H1 (cell line): Measurements from ENCODE around the gene ADH1C. TPM values are rescaled to one million over a fixed set of nuclear protein-coding genes. Genes with fewer than 3 reads are reported as not detected.

Experiments
- KDM1A ChIP-seq: fragments of 200-600, 300-600 bp; sonication (generic); IDR thresholded peaks from 2 replicates; pipeline ENCODE4 v1.7.1; 2016; ENCODE audit warnings: mild to moderate bottlenecking, low read length, borderline replicate concordance
- polyA plus RNA-seq, 7 experiments: library from polyadenylated mRNA; depleted of rRNA in 3 of 7; stranded (reverse) in 5 of 7; unstranded in 2 of 7; fragments of >200 nt in 5 of 7; fragments of 200-250 nt in 2 of 7; gene quantifications; 1 replicate in 5 of 7; 2 replicates in 1 of 7; 4 replicates in 1 of 7; pipeline versions ENCODE4 v1.2.1 to v1.2.3, GENCODE V29; 2011 to 2013; ENCODE audit warnings: missing spikeins in 2 of 7, mixed read lengths in 2 of 7
- total RNA-seq: library from RNA; stranded (reverse); fragmentation: NEBNext Ultra II Directional; extraction: Animal tissue kit (Norgen Biotek cat#: 25700); gene quantifications from 2 replicates; pipeline ENCODE4 v1.2.1, GENCODE V29; 2021
- TF ChIP-seq, protein P1 (sequence below): IDR thresholded peaks from 2 replicates; pipeline ENCODE4 v1.6.1; 2011; ENCODE audit warnings: low read depth, mild to moderate bottlenecking, low read length; ENCODE audit not compliant: insufficient read depth

The ADH1C gene
- total and polyA plus RNA-seq, 2 of the 8 experiments (the other 6 are each of a cell fraction or from before 2014, with no cell fraction given): not detected

DNA sequence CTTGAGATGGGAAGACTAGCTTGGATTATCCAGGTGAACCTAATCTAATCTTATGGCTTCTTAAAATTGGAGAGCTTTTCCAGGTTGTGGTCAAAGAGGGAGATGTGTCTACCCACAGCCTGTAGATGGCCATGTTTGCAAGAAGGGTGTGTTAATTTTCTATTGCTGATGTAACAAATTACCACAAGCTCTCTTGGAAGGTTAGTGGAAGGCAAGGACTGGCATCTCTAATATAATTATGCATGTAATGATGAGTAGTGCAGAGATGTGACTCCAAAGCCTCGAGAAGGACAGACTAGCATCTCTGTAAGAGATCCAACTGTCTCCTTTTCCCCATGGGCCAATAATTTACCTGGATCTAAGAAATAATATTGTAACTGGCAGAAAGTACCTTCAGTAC, 28.2 kb downstream of the ADH1C start (continued):
- TF ChIP-seq, protein P1, sequence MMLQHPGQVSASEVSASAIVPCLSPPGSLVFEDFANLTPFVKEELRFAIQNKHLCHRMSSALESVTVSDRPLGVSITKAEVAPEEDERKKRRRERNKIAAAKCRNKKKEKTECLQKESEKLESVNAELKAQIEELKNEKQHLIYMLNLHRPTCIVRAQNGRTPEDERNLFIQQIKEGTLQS: no peak
- TF ChIP-seq KDM1A: no peak
